ENCODE measurements around the gene STK24. TPM values are rescaled to one million over a fixed set of nuclear protein-coding genes. Genes with fewer than 3 reads are reported as not detected.

The STK24 gene
- total and polyA plus RNA-seq, 10 of the 15 experiments (the other 5 are each of a cell fraction or from before 2014, with no cell fraction given), result 7.5 to 115 (median 52.9) TPM

DNA sequence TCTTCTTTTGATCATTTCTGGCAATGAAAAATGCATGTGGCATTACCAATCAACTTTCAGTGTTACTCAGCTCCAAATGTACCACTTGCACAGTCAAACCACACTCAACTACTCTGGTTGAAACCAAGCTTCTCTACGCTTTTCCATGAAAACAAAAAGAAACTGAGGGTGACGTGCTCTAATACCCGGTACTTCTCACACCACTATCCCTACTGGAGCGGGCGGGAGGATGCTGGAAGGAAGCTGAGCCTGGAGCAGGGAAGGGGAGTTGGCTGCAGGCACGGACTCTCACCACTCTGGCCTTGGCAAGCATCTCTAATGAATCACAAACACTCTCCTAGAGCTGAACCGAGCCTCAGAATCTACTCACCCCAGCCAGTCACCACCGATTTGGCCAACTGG lies 48.2 kb downstream of the STK24 start (continued):
- no peak for TF ChIP-seq NFYA (IDR thresholded peaks at IDR 0.05; ENCODE audit: borderline replicate concordance, low read depth, low read length)
- TF ChIP-seq BRCA1 (IDR thresholded peaks at IDR 0.05; ENCODE audit: low read depth, low read length), result no peak
- TF ChIP-seq POLR2A (IDR thresholded peaks at IDR 0.05; ENCODE audit: low read depth, low read length), result no peak
- TF ChIP-seq MXI1 (IDR thresholded peaks at IDR 0.05; ENCODE audit: low read depth, low read length), result no peak
- TF ChIP-seq RFX5 (IDR thresholded peaks at IDR 0.05; ENCODE audit: low read depth, low read length), result no peak
- TF ChIP-seq, protein P1, sequence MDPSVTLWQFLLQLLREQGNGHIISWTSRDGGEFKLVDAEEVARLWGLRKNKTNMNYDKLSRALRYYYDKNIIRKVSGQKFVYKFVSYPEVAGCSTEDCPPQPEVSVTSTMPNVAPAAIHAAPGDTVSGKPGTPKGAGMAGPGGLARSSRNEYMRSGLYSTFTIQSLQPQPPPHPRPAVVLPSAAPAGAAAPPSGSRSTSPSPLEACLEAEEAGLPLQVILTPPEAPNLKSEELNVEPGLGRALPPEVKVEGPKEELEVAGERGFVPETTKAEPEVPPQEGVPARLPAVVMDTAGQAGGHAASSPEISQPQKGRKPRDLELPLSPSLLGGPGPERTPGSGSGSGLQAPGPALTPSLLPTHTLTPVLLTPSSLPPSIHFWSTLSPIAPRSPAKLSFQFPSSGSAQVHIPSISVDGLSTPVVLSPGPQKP (IDR thresholded peaks at IDR 0.05; ENCODE audit: low read depth, low read length), result no peak
- TF ChIP-seq SMAD5 (IDR thresholded peaks at IDR 0.05; ENCODE audit: low read depth), result no peak
- TF ChIP-seq PAX5 (IDR thresholded peaks at IDR 0.05; ENCODE audit: borderline replicate concordance, low read depth, low read length), result no peak
- no peak for TF ChIP-seq SMAD1 (IDR thresholded peaks at IDR 0.05; ENCODE audit: low read depth, partially characterized antibody)
- no peak for TF ChIP-seq CREM (IDR thresholded peaks at IDR 0.05; ENCODE audit: low read depth)
- TF ChIP-seq, protein P2, sequence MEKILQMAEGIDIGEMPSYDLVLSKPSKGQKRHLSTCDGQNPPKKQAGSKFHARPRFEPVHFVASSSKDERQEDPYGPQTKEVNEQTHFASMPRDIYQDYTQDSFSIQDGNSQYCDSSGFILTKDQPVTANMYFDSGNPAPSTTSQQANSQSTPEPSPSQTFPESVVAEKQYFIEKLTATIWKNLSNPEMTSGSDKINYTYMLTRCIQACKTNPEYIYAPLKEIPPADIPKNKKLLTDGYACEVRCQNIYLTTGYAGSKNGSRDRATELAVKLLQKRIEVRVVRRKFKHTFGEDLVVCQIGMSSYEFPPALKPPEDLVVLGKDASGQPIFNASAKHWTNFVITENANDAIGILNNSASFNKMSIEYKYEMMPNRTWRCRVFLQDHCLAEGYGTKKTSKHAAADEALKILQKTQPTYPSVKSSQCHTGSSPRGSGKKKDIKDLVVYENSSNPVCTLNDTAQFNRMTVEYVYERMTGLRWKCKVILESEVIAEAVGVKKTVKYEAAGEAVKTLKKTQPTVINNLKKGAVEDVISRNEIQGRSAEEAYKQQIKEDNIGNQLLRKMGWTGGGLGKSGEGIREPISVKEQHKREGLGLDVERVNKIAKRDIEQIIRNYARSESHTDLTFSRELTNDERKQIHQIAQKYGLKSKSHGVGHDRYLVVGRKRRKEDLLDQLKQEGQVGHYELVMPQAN (conservative IDR thresholded peaks at IDR 0.05), result no peak
- TF ChIP-seq ATF7 (IDR thresholded peaks at IDR 0.05; ENCODE audit: low read depth), result no peak
- no peak for TF ChIP-seq EZH2 (IDR thresholded peaks at IDR 0.05; ENCODE audit: borderline replicate concordance, control insufficient read depth, low read depth, low read length)
- TF ChIP-seq, protein P3, sequence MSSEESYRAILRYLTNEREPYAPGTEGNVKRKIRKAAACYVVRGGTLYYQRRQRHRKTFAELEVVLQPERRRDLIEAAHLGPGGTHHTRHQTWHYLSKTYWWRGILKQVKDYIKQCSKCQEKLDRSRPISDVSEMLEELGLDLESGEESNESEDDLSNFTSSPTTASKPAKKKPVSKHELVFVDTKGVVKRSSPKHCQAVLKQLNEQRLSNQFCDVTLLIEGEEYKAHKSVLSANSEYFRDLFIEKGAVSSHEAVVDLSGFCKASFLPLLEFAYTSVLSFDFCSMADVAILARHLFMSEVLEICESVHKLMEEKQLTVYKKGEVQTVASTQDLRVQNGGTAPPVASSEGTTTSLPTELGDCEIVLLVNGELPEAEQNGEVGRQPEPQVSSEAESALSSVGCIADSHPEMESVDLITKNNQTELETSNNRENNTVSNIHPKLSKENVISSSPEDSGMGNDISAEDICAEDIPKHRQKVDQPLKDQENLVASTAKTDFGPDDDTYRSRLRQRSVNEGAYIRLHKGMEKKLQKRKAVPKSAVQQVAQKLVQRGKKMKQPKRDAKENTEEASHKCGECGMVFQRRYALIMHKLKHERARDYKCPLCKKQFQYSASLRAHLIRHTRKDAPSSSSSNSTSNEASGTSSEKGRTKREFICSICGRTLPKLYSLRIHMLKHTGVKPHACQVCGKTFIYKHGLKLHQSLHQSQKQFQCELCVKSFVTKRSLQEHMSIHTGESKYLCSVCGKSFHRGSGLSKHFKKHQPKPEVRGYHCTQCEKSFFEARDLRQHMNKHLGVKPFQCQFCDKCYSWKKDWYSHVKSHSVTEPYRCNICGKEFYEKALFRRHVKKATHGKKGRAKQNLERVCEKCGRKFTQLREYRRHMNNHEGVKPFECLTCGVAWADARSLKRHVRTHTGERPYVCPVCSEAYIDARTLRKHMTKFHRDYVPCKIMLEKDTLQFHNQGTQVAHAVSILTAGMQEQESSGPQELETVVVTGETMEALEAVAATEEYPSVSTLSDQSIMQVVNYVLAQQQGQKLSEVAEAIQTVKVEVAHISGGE (CRISPR knock-in tag; IDR thresholded peaks at IDR 0.05), result no peak
- TF ChIP-seq ESRRA (IDR thresholded peaks at IDR 0.05; ENCODE audit: low read length), result no peak
- peak; percentile 55 for TF ChIP-seq IKZF1 (conservative IDR thresholded peaks at IDR 0.05)
- no peak for TF ChIP-seq TCF3 (IDR thresholded peaks at IDR 0.05; ENCODE audit: borderline replicate concordance, insufficient read depth, low read depth, low read length)
- TF ChIP-seq, protein P4, sequence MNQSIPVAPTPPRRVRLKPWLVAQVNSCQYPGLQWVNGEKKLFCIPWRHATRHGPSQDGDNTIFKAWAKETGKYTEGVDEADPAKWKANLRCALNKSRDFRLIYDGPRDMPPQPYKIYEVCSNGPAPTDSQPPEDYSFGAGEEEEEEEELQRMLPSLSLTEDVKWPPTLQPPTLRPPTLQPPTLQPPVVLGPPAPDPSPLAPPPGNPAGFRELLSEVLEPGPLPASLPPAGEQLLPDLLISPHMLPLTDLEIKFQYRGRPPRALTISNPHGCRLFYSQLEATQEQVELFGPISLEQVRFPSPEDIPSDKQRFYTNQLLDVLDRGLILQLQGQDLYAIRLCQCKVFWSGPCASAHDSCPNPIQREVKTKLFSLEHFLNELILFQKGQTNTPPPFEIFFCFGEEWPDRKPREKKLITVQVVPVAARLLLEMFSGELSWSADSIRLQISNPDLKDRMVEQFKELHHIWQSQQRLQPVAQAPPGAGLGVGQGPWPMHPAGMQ (IDR thresholded peaks at IDR 0.05; ENCODE audit: borderline replicate concordance), result no peak
- peak; percentile 83 for TF ChIP-seq EED (IDR thresholded peaks at IDR 0.05; ENCODE audit: low read depth)
